ENCODE results near the gene GALNT3.

GALNT3 gene

DNA sequence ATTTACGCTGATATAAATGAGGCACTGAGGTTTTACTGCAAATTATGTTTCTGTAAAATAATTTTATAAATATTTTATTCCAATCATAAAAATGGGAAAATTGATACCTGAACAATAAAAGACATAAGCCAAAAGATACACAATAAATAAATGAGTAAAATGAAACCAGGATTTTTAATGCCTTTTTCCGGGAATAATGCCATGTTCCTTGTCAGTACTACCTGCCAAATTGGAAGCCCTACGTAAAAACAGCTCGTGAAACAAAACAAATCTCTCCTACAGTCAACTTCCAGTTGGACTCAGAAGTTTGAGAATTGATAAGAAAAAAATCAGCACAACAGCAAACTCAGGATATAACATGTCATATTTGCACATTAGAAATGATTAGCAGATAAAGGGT is 18.0 kb downstream of the GALNT3 start:
- H3K36me3 ChIP-seq (ENCODE audit: control insufficient read depth in 1 of 2, insufficient read depth in 2 of 2, low read length in 2 of 2): no peaks in the 10 kb centered on the region
- no peaks in the 10 kb centered on the region for H3K27me3 ChIP-seq (ENCODE audit: low read depth, low read length)
- peaks cover 0 to 10% of the 10 kb centered on the region in 2 donors for H3K9me3 ChIP-seq (ENCODE audit: control insufficient read depth in 1 of 2, low read length in 2 of 2)
- no peaks in the 10 kb centered on the region for H3K4me1 ChIP-seq (ENCODE audit: control insufficient read depth in 1 of 2, insufficient read depth in 2 of 2, low read length in 2 of 2)
- no peak overlapping the region for H3K27ac ChIP-seq (ENCODE audit: low read length)
- no peak overlapping the region for H3K4me3 ChIP-seq (ENCODE audit: low read depth in 1 of 2, low read length in 2 of 2)

DNA sequence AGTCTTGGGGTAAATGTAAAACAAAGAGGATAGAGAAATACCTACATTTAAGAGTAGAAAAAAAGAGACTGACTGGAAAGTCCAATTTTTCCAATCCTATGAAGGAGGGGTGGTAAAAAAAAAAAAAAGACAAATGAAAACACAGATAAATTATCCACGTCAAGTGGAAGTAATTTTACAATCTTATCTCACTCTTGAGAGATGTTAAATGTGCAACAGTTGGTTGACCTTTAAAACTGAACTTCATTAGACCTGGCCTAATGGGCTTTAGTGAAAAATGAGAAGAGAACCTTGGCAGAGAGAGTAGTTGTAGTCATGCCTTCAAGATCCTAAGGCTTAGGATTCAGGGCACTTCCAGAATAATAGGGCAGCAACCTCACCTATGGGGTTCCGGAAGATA is 20.4 kb downstream of the GALNT3 start:
- Histone ChIP-seq H3K27me3 (ENCODE audit: low read depth, low read length) (no peaks in the 10 kb centered on the region), H3K36me3 (ENCODE audit: control insufficient read depth in 1 of 2, insufficient read depth in 2 of 2, low read length in 2 of 2) (no peaks in the 10 kb centered on the region), H3K9me3 (ENCODE audit: control insufficient read depth in 1 of 2, low read length in 2 of 2) (no peaks in the 10 kb centered on the region), H3K27ac (ENCODE audit: low read length) (no peak overlapping the region), H3K4me1 (ENCODE audit: control insufficient read depth in 1 of 2, insufficient read depth in 2 of 2, low read length in 2 of 2) (no peaks in the 10 kb centered on the region), H3K4me3 (ENCODE audit: low read depth in 1 of 2, low read length in 2 of 2) (no peak overlapping the region)

DNA sequence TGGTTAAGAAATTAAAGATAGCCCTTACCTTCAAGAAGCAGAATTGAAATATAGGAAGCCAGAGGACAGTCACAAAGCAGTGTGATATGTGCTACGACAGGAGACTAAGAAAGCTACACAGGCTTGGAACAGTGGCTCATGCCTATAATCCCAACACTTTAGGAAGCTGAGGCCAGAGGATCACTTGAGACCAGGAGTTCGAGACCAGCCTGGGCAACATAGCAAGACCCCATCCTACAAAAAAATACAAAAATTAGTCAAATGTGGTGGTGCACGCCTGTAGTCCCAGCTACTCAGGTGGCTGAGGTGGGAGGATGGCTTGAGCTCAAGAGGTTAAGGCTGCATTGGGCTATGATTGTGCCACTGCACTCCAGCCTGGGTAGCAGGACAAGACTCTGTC is 21.9 kb downstream of the GALNT3 start:
- no peaks in the 10 kb centered on the region for H3K27me3 ChIP-seq (ENCODE audit: low read depth, low read length)
- no peak overlapping the region for H3K27ac ChIP-seq (ENCODE audit: low read length)
- H3K9me3 ChIP-seq (ENCODE audit: control insufficient read depth in 1 of 2, low read length in 2 of 2): no peaks in the 10 kb centered on the region
- H3K36me3 ChIP-seq (ENCODE audit: control insufficient read depth in 1 of 2, insufficient read depth in 2 of 2, low read length in 2 of 2): no peaks in the 10 kb centered on the region
- H3K4me1 ChIP-seq (ENCODE audit: control insufficient read depth in 1 of 2, insufficient read depth in 2 of 2, low read length in 2 of 2): no peaks in the 10 kb centered on the region
- no peak overlapping the region for H3K4me3 ChIP-seq (ENCODE audit: low read depth in 1 of 2, low read length in 2 of 2)

DNA sequence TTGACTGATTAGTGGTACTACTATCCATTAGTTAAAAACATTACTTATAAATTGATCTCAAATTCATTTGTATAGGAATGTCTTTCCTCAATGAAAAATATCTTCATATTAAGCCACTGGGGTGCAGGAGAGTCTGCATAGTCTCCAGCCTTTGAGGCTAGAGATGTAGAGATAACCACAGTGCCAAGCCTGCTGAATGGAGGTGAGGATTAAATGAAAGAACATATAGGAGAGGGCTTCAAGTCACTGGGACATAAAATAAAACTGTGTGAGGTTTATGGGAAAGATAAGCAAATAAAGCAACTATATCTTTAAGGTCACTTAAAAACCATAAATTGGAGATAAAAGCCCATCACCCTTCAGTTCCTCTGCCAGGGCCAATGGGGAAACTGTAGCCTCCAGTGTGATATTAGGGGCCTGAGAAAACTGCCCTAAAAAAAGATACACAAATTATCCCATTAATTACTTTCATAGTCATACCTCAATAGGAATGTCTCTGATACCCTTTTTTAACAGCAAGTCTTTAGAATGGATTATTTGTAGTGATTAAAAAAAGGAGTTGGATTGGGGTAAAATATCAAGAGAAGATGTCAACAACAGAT is 27.6 kb downstream of the GALNT3 start:
- H3K9me3 ChIP-seq (ENCODE audit: control insufficient read depth in 1 of 2, low read length in 2 of 2): no peaks in the 10 kb centered on the region
- H3K4me3 ChIP-seq (ENCODE audit: low read depth in 1 of 2, low read length in 2 of 2): no peak overlapping the region
- no peak overlapping the region for H3K27ac ChIP-seq (ENCODE audit: low read length)
- no peaks in the 10 kb centered on the region for H3K36me3 ChIP-seq (ENCODE audit: control insufficient read depth in 1 of 2, insufficient read depth in 2 of 2, low read length in 2 of 2)
- H3K27me3 ChIP-seq (ENCODE audit: low read depth, low read length): no peaks in the 10 kb centered on the region
- no peaks in the 10 kb centered on the region for H3K4me1 ChIP-seq (ENCODE audit: control insufficient read depth in 1 of 2, insufficient read depth in 2 of 2, low read length in 2 of 2)

DNA sequence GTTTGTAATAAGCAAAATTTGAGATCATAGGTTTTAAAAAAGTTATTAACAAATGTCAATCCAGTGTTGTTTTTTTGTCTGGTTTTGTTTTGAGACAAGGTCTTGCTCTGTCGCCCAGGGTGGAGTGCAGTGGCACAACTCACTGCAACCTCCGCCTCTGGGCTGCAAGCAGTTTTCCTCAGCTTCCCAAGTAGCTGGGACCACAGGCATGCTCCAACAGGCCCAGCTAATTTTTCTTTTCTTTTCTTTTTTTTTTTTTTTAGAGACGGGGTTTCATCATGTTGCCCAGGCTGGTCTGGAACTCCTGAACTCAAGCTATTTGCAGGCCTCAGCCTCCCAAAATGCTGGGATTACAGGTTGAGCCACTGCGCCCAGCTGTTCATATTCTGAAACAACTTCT is 31.3 kb downstream of the GALNT3 start:
- H3K9me3 ChIP-seq (ENCODE audit: control insufficient read depth in 1 of 2, low read length in 2 of 2): no peaks in the 10 kb centered on the region
- no peaks in the 10 kb centered on the region for H3K27me3 ChIP-seq (ENCODE audit: low read depth, low read length)
- H3K27ac ChIP-seq (ENCODE audit: low read length): no peak overlapping the region
- H3K4me3 ChIP-seq (ENCODE audit: low read depth in 1 of 2, low read length in 2 of 2): no peak overlapping the region
- no peaks in the 10 kb centered on the region for H3K4me1 ChIP-seq (ENCODE audit: control insufficient read depth in 1 of 2, insufficient read depth in 2 of 2, low read length in 2 of 2)
- no peaks in the 10 kb centered on the region for H3K36me3 ChIP-seq (ENCODE audit: control insufficient read depth in 1 of 2, insufficient read depth in 2 of 2, low read length in 2 of 2)

DNA sequence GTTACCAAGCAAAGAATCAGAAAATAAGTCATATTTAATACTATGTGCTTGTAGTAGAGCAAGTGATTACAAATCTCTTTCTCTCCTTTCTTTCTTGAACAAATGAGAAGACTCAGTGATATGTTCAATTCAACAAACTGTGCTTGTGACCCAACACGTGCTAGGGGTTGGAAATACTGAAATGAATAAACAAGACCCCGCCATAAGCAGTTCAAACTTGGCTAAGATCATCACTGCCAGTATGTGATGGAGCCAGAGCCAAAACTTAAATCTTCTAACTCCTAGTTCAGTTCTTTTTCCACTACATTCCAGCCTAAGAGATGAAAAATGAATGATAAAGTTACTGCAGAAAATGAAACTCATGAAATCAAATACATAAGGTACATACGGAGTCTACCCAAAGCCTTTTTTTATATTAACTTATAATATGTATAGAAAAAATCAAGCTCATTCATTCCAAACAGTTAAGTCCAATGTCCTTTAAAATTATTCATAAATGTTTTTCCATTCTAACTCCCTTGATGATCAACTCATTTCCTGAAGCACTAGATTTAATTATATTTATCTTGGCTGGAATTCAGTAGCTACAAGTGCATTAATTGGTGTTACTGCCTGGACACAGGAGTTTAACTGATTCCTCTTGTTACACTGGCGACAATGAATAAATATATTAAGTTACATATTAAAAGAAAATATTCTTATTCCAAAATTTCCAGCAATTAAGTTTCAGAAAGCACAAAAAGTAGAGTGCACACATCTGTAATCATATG is 36.0 kb downstream of the GALNT3 start:
- Histone ChIP-seq H3K27me3 (ENCODE audit: low read depth, low read length) (no peaks in the 10 kb centered on the region), H3K4me3 (ENCODE audit: low read depth in 1 of 2, low read length in 2 of 2) (no peak overlapping the region), H3K9me3 (ENCODE audit: control insufficient read depth in 1 of 2, low read length in 2 of 2) (no peaks in the 10 kb centered on the region), H3K27ac (ENCODE audit: low read length) (no peak overlapping the region), H3K36me3 (ENCODE audit: control insufficient read depth in 1 of 2, insufficient read depth in 2 of 2, low read length in 2 of 2) (no peaks in the 10 kb centered on the region), H3K4me1 (ENCODE audit: control insufficient read depth in 1 of 2, insufficient read depth in 2 of 2, low read length in 2 of 2) (no peaks in the 10 kb centered on the region)

DNA sequence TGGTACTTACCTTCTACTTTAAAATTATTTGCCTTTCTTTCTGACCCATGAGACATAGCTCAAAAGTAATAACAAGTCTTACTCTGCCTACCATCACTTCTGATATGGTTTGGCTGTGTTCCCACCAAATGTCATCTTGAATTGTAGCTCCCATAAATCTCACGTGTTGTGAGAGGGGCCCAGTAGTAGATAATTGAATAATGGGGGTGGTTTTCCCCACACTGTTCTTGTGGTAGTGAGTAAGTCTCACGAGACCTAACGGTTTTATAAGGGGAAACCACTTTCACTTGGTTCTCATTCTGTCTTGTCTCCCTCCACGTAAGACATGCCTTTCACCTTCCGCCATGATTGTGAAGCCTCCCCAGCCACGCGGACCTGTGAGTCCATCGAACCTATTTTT is 47.5 kb downstream of the GALNT3 start:
- Histone ChIP-seq H3K9me3 (ENCODE audit: control insufficient read depth in 1 of 2, low read length in 2 of 2) (no peaks in the 10 kb centered on the region), H3K4me3 (ENCODE audit: low read depth in 1 of 2, low read length in 2 of 2) (no peak overlapping the region), H3K36me3 (ENCODE audit: control insufficient read depth in 1 of 2, insufficient read depth in 2 of 2, low read length in 2 of 2) (no peaks in the 10 kb centered on the region), H3K27ac (ENCODE audit: low read length) (no peak overlapping the region), H3K4me1 (ENCODE audit: control insufficient read depth in 1 of 2, insufficient read depth in 2 of 2, low read length in 2 of 2) (no peaks in the 10 kb centered on the region), H3K27me3 (ENCODE audit: low read depth, low read length) (no peaks in the 10 kb centered on the region)

DNA sequence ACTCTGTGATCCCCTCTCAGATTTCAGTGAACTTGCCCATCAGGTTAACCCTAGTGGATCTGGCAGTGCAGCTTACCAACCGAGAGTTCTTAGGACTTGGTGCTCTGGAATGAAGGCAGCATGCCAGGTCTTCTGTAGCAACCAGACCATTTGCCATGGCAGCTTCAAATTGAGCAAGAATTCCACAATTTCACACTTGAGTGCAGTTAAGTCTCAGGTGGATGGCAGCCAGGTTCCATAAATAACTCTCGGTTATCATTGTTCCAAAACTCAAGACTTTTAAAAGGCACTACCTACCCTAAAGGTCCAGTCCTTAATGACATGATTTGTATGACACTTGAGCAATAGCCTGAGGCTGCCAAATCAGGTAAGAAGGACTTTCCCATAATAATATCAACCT is 48.1 kb downstream of the GALNT3 start:
- Histone ChIP-seq H3K4me1 (ENCODE audit: control insufficient read depth in 1 of 2, insufficient read depth in 2 of 2, low read length in 2 of 2) (no peaks in the 10 kb centered on the region), H3K36me3 (ENCODE audit: control insufficient read depth in 1 of 2, insufficient read depth in 2 of 2, low read length in 2 of 2) (no peaks in the 10 kb centered on the region), H3K4me3 (ENCODE audit: low read depth in 1 of 2, low read length in 2 of 2) (no peak overlapping the region), H3K27ac (ENCODE audit: low read length) (no peak overlapping the region), H3K27me3 (ENCODE audit: low read depth, low read length) (no peaks in the 10 kb centered on the region), H3K9me3 (ENCODE audit: control insufficient read depth in 1 of 2, low read length in 2 of 2) (no peaks in the 10 kb centered on the region)

DNA sequence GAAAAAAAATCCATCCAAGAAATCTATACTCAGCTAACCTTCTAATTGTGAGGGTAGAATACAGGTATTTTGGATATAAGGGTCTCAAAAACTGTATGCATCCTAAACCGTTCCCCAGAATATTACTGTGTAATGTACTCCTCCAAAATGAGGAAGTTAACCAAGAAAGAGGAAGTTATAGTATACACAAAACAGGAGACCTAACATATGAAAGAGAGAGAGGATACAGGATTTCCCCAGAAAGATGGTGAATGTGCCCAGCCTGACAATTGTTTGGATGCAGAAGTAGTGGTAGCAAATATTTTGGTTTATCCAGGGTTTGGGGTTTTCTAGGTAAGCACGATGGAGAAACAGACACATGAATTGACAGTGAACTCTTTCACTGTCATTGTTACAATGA is 50.6 kb downstream of the GALNT3 start:
- Histone ChIP-seq H3K4me3 (ENCODE audit: low read depth in 1 of 2, low read length in 2 of 2) (no peak overlapping the region), H3K9me3 (ENCODE audit: control insufficient read depth in 1 of 2, low read length in 2 of 2) (no peaks in the 10 kb centered on the region), H3K27ac (ENCODE audit: low read length) (no peak overlapping the region), H3K36me3 (ENCODE audit: control insufficient read depth in 1 of 2, insufficient read depth in 2 of 2, low read length in 2 of 2) (no peaks in the 10 kb centered on the region), H3K27me3 (ENCODE audit: low read depth, low read length) (no peaks in the 10 kb centered on the region), H3K4me1 (ENCODE audit: control insufficient read depth in 1 of 2, insufficient read depth in 2 of 2, low read length in 2 of 2) (no peaks in the 10 kb centered on the region)

DNA sequence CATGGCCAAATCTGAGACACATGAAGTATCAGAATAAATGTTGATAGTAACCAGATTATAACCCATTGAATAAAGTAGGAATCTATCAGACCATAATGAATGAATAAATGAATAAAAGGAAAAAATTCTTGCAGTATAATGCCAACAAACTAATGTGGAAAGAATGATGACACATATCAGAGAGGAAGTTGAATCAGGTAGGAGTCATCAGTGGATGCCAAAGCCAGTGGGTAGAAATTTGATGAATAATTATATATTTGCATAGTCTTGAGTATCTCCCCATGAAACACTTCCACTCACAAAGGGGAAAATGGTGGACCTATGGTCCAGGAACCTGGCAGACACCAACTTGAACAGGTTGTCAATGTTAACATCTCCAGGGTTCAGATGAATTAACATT is 68.6 kb downstream of the GALNT3 start:
- Histone ChIP-seq H3K9me3 (ENCODE audit: control insufficient read depth in 1 of 2, low read length in 2 of 2) (no peaks in the 10 kb centered on the region), H3K4me1 (ENCODE audit: control insufficient read depth in 1 of 2, insufficient read depth in 2 of 2, low read length in 2 of 2) (no peaks in the 10 kb centered on the region), H3K27ac (ENCODE audit: low read length) (no peak overlapping the region), H3K36me3 (ENCODE audit: control insufficient read depth in 1 of 2, insufficient read depth in 2 of 2, low read length in 2 of 2) (no peaks in the 10 kb centered on the region), H3K4me3 (ENCODE audit: low read depth in 1 of 2, low read length in 2 of 2) (no peak overlapping the region), H3K27me3 (ENCODE audit: low read depth, low read length) (no peaks in the 10 kb centered on the region)

DNA sequence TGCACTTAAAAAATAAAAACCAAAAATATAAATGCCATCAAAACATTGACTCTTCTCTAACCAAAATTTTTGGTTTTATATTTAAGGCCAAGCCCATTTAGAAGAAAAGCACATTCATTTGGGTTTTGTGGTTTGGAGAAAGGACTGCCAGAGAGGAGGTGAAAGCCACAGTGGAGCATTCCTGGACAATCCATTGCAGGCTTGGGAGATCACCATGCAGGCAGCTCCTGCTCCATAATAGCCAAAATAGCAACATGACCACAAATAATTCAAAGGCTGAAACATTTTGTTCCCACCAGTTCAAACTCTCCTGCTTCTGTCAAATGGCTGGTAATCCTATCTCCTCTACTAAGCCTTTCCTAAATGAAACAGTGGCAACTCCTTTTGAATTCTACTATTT is 73.5 kb downstream of the GALNT3 start:
- H3K4me1 ChIP-seq (ENCODE audit: control insufficient read depth in 1 of 2, insufficient read depth in 2 of 2, low read length in 2 of 2): no peaks in the 10 kb centered on the region
- no peaks in the 10 kb centered on the region for H3K36me3 ChIP-seq (ENCODE audit: control insufficient read depth in 1 of 2, insufficient read depth in 2 of 2, low read length in 2 of 2)
- H3K27me3 ChIP-seq (ENCODE audit: low read depth, low read length): no peaks in the 10 kb centered on the region
- H3K9me3 ChIP-seq (ENCODE audit: control insufficient read depth in 1 of 2, low read length in 2 of 2): no peaks in the 10 kb centered on the region
- H3K27ac ChIP-seq (ENCODE audit: low read length): no peak overlapping the region
- H3K4me3 ChIP-seq (ENCODE audit: low read depth in 1 of 2, low read length in 2 of 2): no peak overlapping the region
